Activated T-helper 17 cell treated with anti-CD3 and anti-CD28 coated beads, Interleukin-2, amount 50 U/mL, for 72 hours (primary cell): Measurements from ENCODE around the gene ZNF485. TPM values are rescaled to one million over a fixed set of nuclear protein-coding genes. Genes with fewer than 3 reads are reported as not detected.
"Not testable (repeated sequence)": the region's sequence is repeated elsewhere in the genome, so short reads cannot be mapped to it uniquely, and the experiment has no call there.

Source experiments
- ATAC-seq: fragments of 150-1000 bp; cut with Tn5 transposase; replicated peaks from 2 replicates; pipeline ENCODE4 v1.10.0; 2021; ENCODE audit warnings: mild to moderate bottlenecking, moderate library complexity
- H3K27ac Mint-ChIP-seq: one replicate; pipeline ENCODE4 v1.8.0; 2022; ENCODE audit warnings: mixed read lengths
- H3K27me3 Mint-ChIP-seq: one replicate; pipeline ENCODE4 v1.8.0; 2022; ENCODE audit warnings: mixed read lengths
- H3K36me3 Mint-ChIP-seq: one replicate; pipeline ENCODE4 v1.8.0; 2022; ENCODE audit warnings: low read depth, mild to moderate bottlenecking, mixed read lengths
- H3K4me1 Mint-ChIP-seq: one replicate; pipeline ENCODE4 v1.8.0; 2022; ENCODE audit warnings: mixed read lengths
- H3K4me3 Mint-ChIP-seq: one replicate; pipeline ENCODE4 v1.8.0; 2022; ENCODE audit warnings: mild to moderate bottlenecking, mixed read lengths
- H3K9me3 Mint-ChIP-seq: one replicate; pipeline ENCODE4 v1.8.0; 2022; ENCODE audit warnings: mixed read lengths
- total RNA-seq, 2 donors: library from RNA; stranded (reverse); gene quantifications; one replicate each; pipeline ENCODE4 v1.2.3, GENCODE V29; 2022

ZNF485 gene
- total RNA-seq: 1 to 10 TPM; 3.8 to 4.3 TPM

- H3K36me3 Mint-ChIP-seq: peaks cover 32% of the 10 kb centered on the region
- H3K9me3 Mint-ChIP-seq: peaks cover 4% of the 10 kb centered on the region
- H3K4me1 Mint-ChIP-seq: peaks cover 27% of the 10 kb centered on the region
- H3K27ac Mint-ChIP-seq: peak within 1 kb of the TSS; percentile 43
- peak; percentile 97 for ATAC-seq
- no peaks in the 10 kb centered on the region for H3K27me3 Mint-ChIP-seq
- peak within 1 kb of the TSS; percentile 88 for H3K4me3 Mint-ChIP-seq
Measured at GRCh38 chr10:43606323-43607198, at the start of gene ZNF485. TSS of gene ZNF485 (plus strand) at chr10:43606438. CDS start at chr10:43607051, 613 bp downstream.

- H3K27ac Mint-ChIP-seq: no peak overlapping the region
- H3K4me1 Mint-ChIP-seq: no peaks in the 10 kb centered on the region
- no peak for ATAC-seq
- H3K9me3 Mint-ChIP-seq: peaks cover 24% of the 10 kb centered on the region
- H3K27me3 Mint-ChIP-seq: no peaks in the 10 kb centered on the region
- no peak overlapping the region for H3K4me3 Mint-ChIP-seq
- peaks cover 53% of the 10 kb centered on the region for H3K36me3 Mint-ChIP-seq
Measured at GRCh38 chr10:43557214-43557613, 49.0 kb upstream of the ZNF485 start.

DNA sequence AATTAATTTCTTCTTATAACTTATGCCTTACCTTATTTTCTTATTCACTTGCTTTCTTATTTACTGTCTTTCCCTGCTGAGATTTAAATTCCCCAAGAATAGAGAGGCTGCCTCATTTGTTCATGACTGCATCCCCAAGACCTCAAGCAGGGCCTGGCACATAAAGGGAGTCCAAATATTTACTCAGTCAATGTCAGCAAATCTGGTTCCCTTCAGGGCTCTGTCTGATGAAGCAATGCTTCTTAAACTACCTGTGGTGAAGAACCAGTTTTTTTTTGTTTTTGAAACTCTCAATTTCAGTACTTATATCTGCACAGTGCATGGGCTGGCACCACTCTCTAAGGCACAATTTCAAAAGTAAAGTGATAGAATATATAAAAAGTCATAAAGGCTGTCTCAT lies 36.6 kb upstream of the ZNF485 start:
- Mint-ChIP-seq H3K27ac (no peak overlapping the region), H3K4me1 (peaks cover 8% of the 10 kb centered on the region), H3K4me3 (no peak overlapping the region), H3K27me3 (no peaks in the 10 kb centered on the region), H3K9me3 (no peaks in the 10 kb centered on the region), H3K36me3 (peaks cover 12% of the 10 kb centered on the region)
- no peak for ATAC-seq

DNA sequence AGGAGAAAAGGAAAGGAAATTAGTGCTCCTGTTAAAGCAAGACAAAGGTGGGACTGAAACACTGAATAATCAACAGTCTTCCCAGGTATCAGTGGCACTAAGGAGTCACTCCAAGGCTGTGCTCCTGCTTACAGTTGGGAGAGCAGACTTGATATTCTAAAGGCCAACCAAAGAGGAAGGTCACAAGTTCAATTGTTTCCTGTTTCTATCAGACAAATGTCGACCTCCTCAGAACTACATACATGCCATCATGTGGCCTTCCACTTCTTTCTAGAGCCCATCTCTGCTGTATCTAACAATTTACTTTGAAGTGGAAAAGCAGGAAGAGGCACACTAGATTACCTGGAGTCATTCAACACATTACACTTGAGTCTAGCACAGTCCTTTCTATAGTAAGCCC lies 35.3 kb upstream of the ZNF485 start:
- ATAC-seq: no peak
- no peaks in the 10 kb centered on the region for H3K27me3 Mint-ChIP-seq
- H3K9me3 Mint-ChIP-seq: peaks cover 5% of the 10 kb centered on the region
- H3K27ac Mint-ChIP-seq: no peak overlapping the region
- H3K4me3 Mint-ChIP-seq: no peak overlapping the region
- peaks cover 21% of the 10 kb centered on the region for H3K4me1 Mint-ChIP-seq
- H3K36me3 Mint-ChIP-seq: peaks cover 2% of the 10 kb centered on the region

DNA sequence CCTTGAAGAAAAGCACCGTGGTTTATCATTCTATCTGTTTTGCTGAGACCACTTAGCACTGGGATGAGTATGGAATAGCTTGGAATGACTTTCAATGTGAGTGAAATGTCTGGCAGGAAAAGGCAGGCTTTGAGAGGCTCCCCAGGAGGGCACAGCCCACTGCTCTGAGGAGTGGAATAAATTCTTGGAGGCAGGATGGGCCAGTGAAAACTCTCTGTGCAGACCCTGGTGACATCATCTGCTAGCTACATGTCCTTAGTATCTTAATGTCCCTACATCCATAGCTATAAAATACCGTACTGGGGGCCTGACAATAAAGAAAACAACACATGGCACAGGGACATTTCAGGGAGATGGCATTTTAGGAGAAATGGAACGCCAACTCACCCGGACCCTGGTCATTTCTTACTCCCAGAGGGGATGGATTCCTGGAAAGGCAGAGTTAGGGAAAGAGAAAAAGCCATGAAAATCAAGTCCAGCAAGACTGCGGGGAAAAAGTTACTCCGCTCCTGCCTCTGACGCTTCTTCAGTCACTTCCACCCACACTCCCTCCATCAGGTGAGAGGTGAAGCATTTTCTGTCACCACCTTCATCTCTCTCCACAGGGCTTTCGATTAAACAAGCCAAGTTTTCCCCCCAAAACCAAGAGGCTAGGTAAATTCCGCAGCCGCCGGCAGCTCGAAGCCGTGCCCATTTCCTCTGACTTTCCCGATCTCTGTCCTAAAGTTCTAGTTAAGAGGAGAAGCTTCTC lies 32.8 kb upstream of the ZNF485 start:
- H3K27ac Mint-ChIP-seq: no peak overlapping the region
- no peak for ATAC-seq
- peaks cover 7% of the 10 kb centered on the region for H3K9me3 Mint-ChIP-seq
- H3K27me3 Mint-ChIP-seq: no peaks in the 10 kb centered on the region
- H3K4me1 Mint-ChIP-seq: peaks cover 23% of the 10 kb centered on the region
- no peaks in the 10 kb centered on the region for H3K36me3 Mint-ChIP-seq
- H3K4me3 Mint-ChIP-seq: peak overlapping the region; percentile 79

- Mint-ChIP-seq H3K36me3 (no peaks in the 10 kb centered on the region), H3K9me3 (peaks cover 7% of the 10 kb centered on the region), H3K27me3 (no peaks in the 10 kb centered on the region), H3K27ac (peak within 1 kb of the TSS; percentile 39), H3K4me3 (peak within 1 kb of the TSS; percentile 79), H3K4me1 (peaks cover 23% of the 10 kb centered on the region)
- peak; percentile 84 for ATAC-seq
Measured at GRCh38 chr10:43574001-43574892, 32.0 kb upstream of the ZNF485 start, which contains the start of gene ZNF239. TSS of gene ZNF239 (minus strand) at chr10:43574616. CDS start at chr10:43558079, 16,537 bp downstream.

- Mint-ChIP-seq H3K4me3 (peak overlapping the region; percentile 79), H3K9me3 (peaks cover 7% of the 10 kb centered on the region), H3K27ac (peak overlapping the region; percentile 5), H3K27me3 (no peaks in the 10 kb centered on the region), H3K4me1 (peaks cover 23% of the 10 kb centered on the region), H3K36me3 (no peaks in the 10 kb centered on the region)
- ATAC-seq: no peak
Measured at GRCh38 chr10:43574906-43575305, 31.3 kb upstream of the ZNF485 start.

- Mint-ChIP-seq H3K36me3 (no peaks in the 10 kb centered on the region), H3K9me3 (peaks cover 7% of the 10 kb centered on the region), H3K27ac (peak overlapping the region; percentile 39), H3K4me1 (peaks cover 18% of the 10 kb centered on the region), H3K27me3 (no peaks in the 10 kb centered on the region), H3K4me3 (peak overlapping the region; percentile 79)
- ATAC-seq: peak; percentile 36
Measured at GRCh38 chr10:43576062-43576461, 30.2 kb upstream of the ZNF485 start.

- peak; percentile 83 for ATAC-seq
- H3K27ac Mint-ChIP-seq: peak overlapping the region; percentile 39
- peaks cover 18% of the 10 kb centered on the region for H3K4me1 Mint-ChIP-seq
- H3K4me3 Mint-ChIP-seq: peak overlapping the region; percentile 79
- H3K9me3 Mint-ChIP-seq: peaks cover 7% of the 10 kb centered on the region
- no peaks in the 10 kb centered on the region for H3K36me3 Mint-ChIP-seq
- no peaks in the 10 kb centered on the region for H3K27me3 Mint-ChIP-seq
Measured at GRCh38 chr10:43576580-43576979, 29.7 kb upstream of the ZNF485 start.

GRCh38 chr10:43584051-43584450 lies 22.2 kb upstream of the ZNF485 start:
- Mint-ChIP-seq H3K4me1 (no peaks in the 10 kb centered on the region), H3K9me3 (no peaks in the 10 kb centered on the region), H3K27me3 (peaks cover 5% of the 10 kb centered on the region), H3K36me3 (no peaks in the 10 kb centered on the region), H3K27ac (no peak overlapping the region), H3K4me3 (no peak overlapping the region)
- ATAC-seq: no peak

- no peaks in the 10 kb centered on the region for H3K36me3 Mint-ChIP-seq
- H3K4me3 Mint-ChIP-seq: no peak overlapping the region
- H3K27ac Mint-ChIP-seq: no peak overlapping the region
- no peaks in the 10 kb centered on the region for H3K9me3 Mint-ChIP-seq
- no peak for ATAC-seq
- H3K4me1 Mint-ChIP-seq: no peaks in the 10 kb centered on the region
- peaks cover 5% of the 10 kb centered on the region for H3K27me3 Mint-ChIP-seq
Measured at GRCh38 chr10:43585046-43585445, 21.2 kb upstream of the ZNF485 start.

- no peak overlapping the region for H3K27ac Mint-ChIP-seq
- H3K4me1 Mint-ChIP-seq: no peaks in the 10 kb centered on the region
- ATAC-seq: no peak
- peaks cover 5% of the 10 kb centered on the region for H3K27me3 Mint-ChIP-seq
- H3K9me3 Mint-ChIP-seq: no peaks in the 10 kb centered on the region
- no peak overlapping the region for H3K4me3 Mint-ChIP-seq
- H3K36me3 Mint-ChIP-seq: no peaks in the 10 kb centered on the region
Measured at GRCh38 chr10:43585981-43586729, 20.1 kb upstream of the ZNF485 start.

DNA sequence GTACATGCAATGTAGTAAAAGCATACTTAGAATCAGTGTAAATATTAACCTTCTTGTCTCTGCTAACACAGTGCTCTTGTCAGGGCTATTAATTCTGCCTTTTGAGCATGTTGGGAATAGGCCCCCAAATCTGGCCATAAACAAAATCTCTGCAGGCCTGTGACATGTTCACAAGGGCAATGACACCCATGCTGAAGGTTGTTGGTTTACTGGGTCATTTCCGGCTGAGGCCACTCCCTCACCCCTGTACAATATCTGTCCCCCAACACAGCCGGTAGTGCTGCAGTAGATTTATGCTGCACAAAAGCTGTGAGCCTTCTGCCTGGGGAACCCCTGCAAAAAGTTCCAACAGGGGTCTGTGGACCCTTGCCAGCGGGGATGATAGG lies 19.5 kb upstream of the ZNF485 start:
- ATAC-seq, H3K36me3 Mint-ChIP-seq, H3K9me3 Mint-ChIP-seq, H3K27ac Mint-ChIP-seq, H3K4me3 Mint-ChIP-seq, H3K4me1 Mint-ChIP-seq, H3K27me3 Mint-ChIP-seq: not testable (repeated sequence)
